Left ventricle myocardium inferior (tissue), 1 donor: ENCODE data around the gene NXN. TPM values are rescaled to one million over a fixed set of nuclear protein-coding genes. Genes with fewer than 3 reads are reported as not detected.

Experiments used
- DNase-seq: peaks from one replicate; pipeline ENCODE4 v3.0.0-alpha.2; 2020
- H3K27ac ChIP-seq: fragments of 200-600 bp; replicated peaks from 2 replicates; pipeline ENCODE4 v1.8.0; 2021
- H3K27me3 ChIP-seq: fragments of 200-600 bp; 2 replicates; pipeline ENCODE4 v1.8.0; 2021; ENCODE audit warnings: low read depth
- H3K36me3 ChIP-seq: fragments of 200-600 bp; 2 replicates; pipeline ENCODE4 v1.8.0; 2021
- H3K4me1 ChIP-seq: fragments of 200-600 bp; 2 replicates; pipeline ENCODE4 v1.8.0; 2021
- H3K4me3 ChIP-seq: fragments of 200-600 bp; 2 replicates; pipeline ENCODE4 v1.8.0; 2021; ENCODE audit warnings: mild to moderate bottlenecking, moderate library complexity
- H3K9me3 ChIP-seq: fragments of 200-600 bp; replicated peaks from 2 replicates; pipeline ENCODE4 v1.8.0; 2021
- intact Hi-C: fragments of 100-400 bp; cut with micrococcal nuclease; formaldehyde crosslinking; loops from one replicate; pipeline ENCODE4 v1.11.0; 2022
- total RNA-seq: library from RNA; stranded (reverse); fragmentation: NEBNext Ultra II Directional; extraction: Animal tissue kit (Norgen Biotek cat#: 25700); gene quantifications from one replicate; pipeline ENCODE4 v1.2.1, GENCODE V29; 2021
- TF ChIP-seq, protein P1 (sequence below): fragments of 200-600 bp; IDR thresholded peaks from 2 replicates; pipeline ENCODE4 v1.8.0; 2021; ENCODE audit warnings: antibody characterized with exemption, mild to moderate bottlenecking, borderline replicate concordance
- donor health status: DM: no; HTN: yes; CAD: no; lungs with severe emphysema.

The NXN gene
- total RNA-seq, 1 donor from 2014 or later, result 13.8 TPM

- Histone ChIP-seq H3K4me3 (no peak overlapping the region), H3K36me3 (peaks cover 49% of the 10 kb centered on the region), H3K27me3 (no peaks in the 10 kb centered on the region), H3K9me3 (no peaks in the 10 kb centered on the region), H3K4me1 (peaks cover 59% of the 10 kb centered on the region), H3K27ac (no peak overlapping the region)
- intact Hi-C loops, result no loop called here
- TF ChIP-seq, protein P1, sequence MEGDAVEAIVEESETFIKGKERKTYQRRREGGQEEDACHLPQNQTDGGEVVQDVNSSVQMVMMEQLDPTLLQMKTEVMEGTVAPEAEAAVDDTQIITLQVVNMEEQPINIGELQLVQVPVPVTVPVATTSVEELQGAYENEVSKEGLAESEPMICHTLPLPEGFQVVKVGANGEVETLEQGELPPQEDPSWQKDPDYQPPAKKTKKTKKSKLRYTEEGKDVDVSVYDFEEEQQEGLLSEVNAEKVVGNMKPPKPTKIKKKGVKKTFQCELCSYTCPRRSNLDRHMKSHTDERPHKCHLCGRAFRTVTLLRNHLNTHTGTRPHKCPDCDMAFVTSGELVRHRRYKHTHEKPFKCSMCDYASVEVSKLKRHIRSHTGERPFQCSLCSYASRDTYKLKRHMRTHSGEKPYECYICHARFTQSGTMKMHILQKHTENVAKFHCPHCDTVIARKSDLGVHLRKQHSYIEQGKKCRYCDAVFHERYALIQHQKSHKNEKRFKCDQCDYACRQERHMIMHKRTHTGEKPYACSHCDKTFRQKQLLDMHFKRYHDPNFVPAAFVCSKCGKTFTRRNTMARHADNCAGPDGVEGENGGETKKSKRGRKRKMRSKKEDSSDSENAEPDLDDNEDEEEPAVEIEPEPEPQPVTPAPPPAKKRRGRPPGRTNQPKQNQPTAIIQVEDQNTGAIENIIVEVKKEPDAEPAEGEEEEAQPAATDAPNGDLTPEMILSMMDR, result no peak
- DNase-seq, result no peak
These were observed 33.5 kb upstream of the NXN start for GRCh38 chr17:1012823-1013728.

DNA sequence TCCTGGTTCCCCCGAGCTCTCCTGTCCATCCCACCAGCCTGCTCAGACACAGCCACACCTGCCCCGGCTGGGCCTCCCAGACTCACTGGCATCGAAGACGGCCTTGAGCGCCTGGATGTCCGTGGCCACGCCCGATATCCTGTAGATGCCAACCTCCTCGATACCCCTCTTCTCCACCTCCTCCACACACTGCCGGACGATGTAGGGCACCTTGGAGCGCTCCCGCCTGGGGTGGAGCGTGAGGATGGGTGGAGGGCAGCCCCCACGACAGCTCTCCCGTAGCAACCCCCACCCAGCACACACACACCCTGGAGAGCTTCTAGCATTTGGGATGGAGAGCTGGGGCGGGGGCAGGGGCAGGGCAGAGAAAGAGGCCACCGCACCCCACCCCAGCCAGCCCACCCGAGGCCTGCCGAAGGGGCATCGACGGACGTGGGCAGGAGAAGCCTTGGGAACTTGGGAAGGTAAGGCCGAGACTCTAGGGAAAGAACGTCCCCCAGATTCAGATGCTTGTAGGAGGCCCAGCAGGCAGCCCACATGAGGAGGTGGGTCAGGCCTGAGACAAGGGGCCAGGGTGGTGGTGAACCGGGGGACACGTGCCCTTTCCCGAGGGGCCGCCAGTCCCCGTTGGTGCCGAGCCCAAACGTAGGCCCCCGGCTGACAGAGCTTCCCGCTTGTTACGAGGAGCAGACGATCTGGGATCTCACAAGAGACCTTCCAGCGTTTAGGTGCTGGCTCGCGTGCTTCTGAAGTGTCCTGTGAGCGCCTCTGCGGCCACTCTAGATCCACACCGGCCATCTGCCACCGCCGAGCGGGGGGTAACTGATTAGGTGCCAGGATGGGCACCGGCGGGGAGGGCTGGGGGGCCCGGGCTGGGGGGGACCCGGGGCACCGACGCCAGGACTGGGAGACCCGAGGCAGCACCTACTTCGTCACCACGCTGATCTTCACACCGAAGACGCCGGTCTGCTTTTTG lies 32.5 kb upstream of the NXN start:
- DNase-seq, result no peak
- intact Hi-C loops, result no loop called here
- Histone ChIP-seq H3K9me3 (no peaks in the 10 kb centered on the region), H3K27me3 (no peaks in the 10 kb centered on the region), H3K4me1 (peaks cover 60% of the 10 kb centered on the region), H3K4me3 (no peak overlapping the region), H3K36me3 (peaks cover 60% of the 10 kb centered on the region), H3K27ac (peak overlapping the region; percentile 82)
- TF ChIP-seq, protein P1, result no peak

DNA sequence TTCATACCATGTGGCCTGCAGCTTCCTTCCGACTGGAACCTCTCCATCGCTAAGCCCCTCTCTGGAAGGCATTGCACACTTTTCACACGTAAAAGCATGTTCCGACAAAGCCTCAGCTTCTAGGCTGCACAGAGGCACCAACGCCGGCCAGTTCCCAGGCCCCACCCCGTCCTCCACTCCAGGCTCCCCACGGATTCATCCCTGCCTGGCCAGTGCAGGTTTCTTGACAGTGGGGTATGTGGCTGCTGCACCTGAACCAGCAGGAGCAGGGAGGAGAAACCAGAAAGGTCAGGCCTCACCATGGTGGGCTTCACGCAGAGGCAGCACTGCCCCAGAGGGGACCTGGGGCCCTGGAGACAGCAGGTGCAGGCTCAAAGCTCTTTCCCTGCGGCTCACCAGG lies 31.6 kb upstream of the NXN start:
- H3K27me3 ChIP-seq, result no peaks in the 10 kb centered on the region
- H3K9me3 ChIP-seq, result no peaks in the 10 kb centered on the region
- no peak overlapping the region for H3K4me3 ChIP-seq
- intact Hi-C loops, result no loop called here
- peaks cover 65% of the 10 kb centered on the region for H3K36me3 ChIP-seq
- H3K27ac ChIP-seq, result peak overlapping the region; percentile 82
- no peak for DNase-seq
- H3K4me1 ChIP-seq, result peaks cover 65% of the 10 kb centered on the region
- TF ChIP-seq, protein P1, result no peak

DNA sequence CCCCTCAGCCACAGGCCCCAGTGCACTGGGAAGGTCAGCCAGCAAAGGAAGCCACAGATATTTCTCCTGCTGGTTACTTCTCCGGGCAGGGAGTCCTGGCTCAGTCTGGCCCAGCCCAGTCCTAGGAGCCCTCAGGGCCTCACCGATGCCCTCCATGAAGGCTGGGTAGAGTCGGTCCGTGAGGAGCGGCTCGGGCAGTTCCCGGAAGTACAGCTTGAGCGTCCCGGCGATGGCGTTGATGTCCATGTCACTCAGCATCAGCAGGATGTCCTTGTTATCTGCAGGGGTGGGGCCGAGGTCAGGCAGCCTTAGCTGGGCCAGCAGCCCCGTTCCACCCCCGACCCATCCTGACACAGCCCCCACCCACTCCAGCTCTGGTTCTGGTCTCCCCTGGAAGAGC lies 31.0 kb upstream of the NXN start:
- peaks cover 71% of the 10 kb centered on the region for H3K36me3 ChIP-seq
- H3K4me3 ChIP-seq, result no peak overlapping the region
- intact Hi-C loops, result no loop called here
- H3K4me1 ChIP-seq, result peaks cover 71% of the 10 kb centered on the region
- TF ChIP-seq, protein P1, result no peak
- H3K27ac ChIP-seq, result peak overlapping the region; percentile 82
- H3K9me3 ChIP-seq, result no peaks in the 10 kb centered on the region
- no peak for DNase-seq
- no peaks in the 10 kb centered on the region for H3K27me3 ChIP-seq

DNA sequence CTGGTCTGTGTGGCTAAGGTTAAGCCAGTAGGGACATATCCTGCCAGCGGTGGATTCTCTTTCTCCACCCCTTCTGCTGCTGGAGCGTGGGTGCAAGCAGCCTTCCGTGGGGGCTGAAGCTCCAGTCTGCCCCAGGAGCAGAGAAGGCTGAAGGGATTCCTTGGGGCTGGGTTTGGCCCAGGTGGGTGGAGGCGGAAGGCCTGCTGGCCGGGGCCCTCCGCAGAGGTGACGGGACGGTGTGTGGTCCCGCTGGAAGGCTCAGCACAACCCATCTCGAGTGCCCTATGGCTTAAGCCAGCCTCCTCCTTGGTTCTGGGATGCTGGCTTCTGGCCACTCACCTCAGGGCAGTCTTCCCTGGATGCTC lies 30.5 kb upstream of the NXN start:
- Histone ChIP-seq H3K27ac (peak overlapping the region; percentile 82), H3K9me3 (no peaks in the 10 kb centered on the region), H3K36me3 (peaks cover 73% of the 10 kb centered on the region), H3K27me3 (no peaks in the 10 kb centered on the region), H3K4me3 (no peak overlapping the region), H3K4me1 (peaks cover 76% of the 10 kb centered on the region)
- DNase-seq, result no peak
- TF ChIP-seq, protein P1, result no peak
- intact Hi-C loops, result no loop called here
